Stimulated activated CD4-positive, alpha-beta T cell treated with anti-CD3 and anti-CD28 coated beads, Interleukin-4, amount 100 ng/mL, for 24 hours (primary cell): ENCODE measurements around the gene C1QA.

Source experiments
- DNase-seq: peaks from one replicate; pipeline ENCODE4 v3.0.0-alpha.2; 2020

The C1QA gene

GRCh38 chr1:22612671-22613571 lies 23.5 kb upstream of the C1QA start:
- DNase-seq = no peak

- DNase-seq = no peak
Measured at GRCh38 chr1:22613572-22613918, 22.9 kb upstream of the C1QA start.

GRCh38 chr1:22613951-22614350 lies 22.5 kb upstream of the C1QA start:
- no peak for DNase-seq

- DNase-seq = no peak
Measured at GRCh38 chr1:22615886-22616285, 20.5 kb upstream of the C1QA start.

GRCh38 chr1:22616571-22616970 lies 19.9 kb upstream of the C1QA start:
- DNase-seq = no peak

GRCh38 chr1:22618056-22618455 lies 18.4 kb upstream of the C1QA start:
- DNase-seq = no peak

- DNase-seq = no peak
Measured at GRCh38 chr1:22619252-22619651, 17.2 kb upstream of the C1QA start.

GRCh38 chr1:22619798-22620197 lies 16.6 kb upstream of the C1QA start:
- DNase-seq = no peak

- DNase-seq = no peak
Measured at GRCh38 chr1:22621761-22622160, 14.7 kb upstream of the C1QA start.

GRCh38 chr1:22625262-22625925 lies 11.0 kb upstream of the C1QA start:
- no peak for DNase-seq

- DNase-seq = no peak
Measured at GRCh38 chr1:22626237-22627157, 9.9 kb upstream of the C1QA start.

- no peak for DNase-seq
Measured at GRCh38 chr1:22627331-22627730, 9.1 kb upstream of the C1QA start.

- DNase-seq = no peak
Measured at GRCh38 chr1:22628698-22629444, 7.6 kb upstream of the C1QA start.

GRCh38 chr1:22629886-22630285 lies 6.5 kb upstream of the C1QA start:
- DNase-seq = no peak

GRCh38 chr1:22633697-22634463 lies 2.5 kb upstream of the C1QA start:
- DNase-seq = no peak

- no peak for DNase-seq
Measured at GRCh38 chr1:22635436-22635835, 992 bp upstream of the C1QA start.

- no peak for DNase-seq
Measured at GRCh38 chr1:22636927-22637326, 499 bp downstream of the C1QA start.

GRCh38 chr1:22637907-22638445 lies 1.5 kb downstream of the C1QA start:
- DNase-seq = no peak

GRCh38 chr1:22638476-22639234 lies 2.2 kb downstream of the C1QA start:
- DNase-seq = no peak

GRCh38 chr1:22639286-22639685 lies 2.9 kb downstream of the C1QA start:
- DNase-seq = no peak

GRCh38 chr1:22641247-22641646 lies 4.8 kb downstream of the C1QA start:
- no peak for DNase-seq
